GM12891 (cell line): ENCODE results near the gene GMDS.

Experiments used
- POLR2A ChIP-seq: IDR thresholded peaks from 2 replicates; pipeline ENCODE4 v1.6.1; 2011; ENCODE audit warnings: low read depth, low read length, control low read depth
- POLR2AphosphoS5 ChIP-seq: IDR thresholded peaks from 2 replicates; pipeline ENCODE4 v1.6.1; 2011; ENCODE audit warnings: low read depth, low read length, control low read depth
- POU2F2 ChIP-seq: IDR thresholded peaks from 2 replicates; pipeline ENCODE4 v1.6.1; 2011; ENCODE audit warnings: low read depth, mild to moderate bottlenecking, control low read depth, low read length, moderate library complexity
- SPI1 ChIP-seq: IDR thresholded peaks from 2 replicates; pipeline ENCODE4 v1.6.1; 2011; ENCODE audit warnings: low read depth, low read length, control low read depth
- TAF1 ChIP-seq: IDR thresholded peaks from 2 replicates; pipeline ENCODE4 v1.6.1; 2011; ENCODE audit warnings: low read depth, low read length, control low read depth

DNA sequence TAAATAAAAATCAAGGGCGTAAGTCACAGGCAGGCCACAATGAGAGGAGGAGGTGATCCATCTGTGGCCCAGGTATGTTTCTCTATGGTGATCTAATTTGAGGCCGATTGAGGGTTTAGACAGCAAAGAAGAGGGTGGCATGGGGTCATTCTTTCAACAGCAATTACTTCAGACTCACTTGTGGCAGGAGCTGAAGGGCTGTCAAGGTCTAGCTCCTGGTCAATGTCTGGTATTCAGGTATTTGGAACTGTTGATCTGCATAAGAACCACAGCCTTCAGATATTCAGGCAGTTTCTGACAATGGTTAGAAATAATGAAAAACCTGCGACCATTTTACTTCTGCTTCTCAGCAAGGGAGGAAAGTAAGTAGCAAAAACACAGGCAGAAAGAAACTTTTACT, 376.1 kb downstream of the GMDS start:
- TF ChIP-seq POLR2AphosphoS5 (no peak), TAF1 (no peak), POLR2A (no peak), SPI1 (no peak), POU2F2 (no peak)
